Neural progenitor cell (in vitro differentiated cells): ENCODE measurements around the gene PPP1R16B. TPM values are rescaled to one million over a fixed set of nuclear protein-coding genes. Genes with fewer than 3 reads are reported as not detected.
"Not testable (repeated sequence)": the region's sequence is repeated elsewhere in the genome, so short reads cannot be mapped to it uniquely, and the experiment has no call there.

ENCODE experiments used
- DNase-seq: peaks from one replicate; pipeline ENCODE4 v3.0.0-alpha.2; 2016; ENCODE audit warnings: low spot score
- H2AFZ ChIP-seq: fragments of 200-600 bp; sonication (generic); replicated peaks from 2 replicates; pipeline ENCODE4 v1.6.1; 2016; ENCODE audit warnings: antibody characterized with exemption
- H3F3A ChIP-seq: fragments of 200-600 bp; sonication (generic); 2 replicates; pipeline ENCODE4 v1.6.1; 2016; ENCODE audit warnings: antibody characterized with exemption, low read depth
- H3K27ac ChIP-seq: fragments of 200-600 bp; sonication (generic); 2 replicates; pipeline ENCODE4 v1.5.1; 2016; ENCODE audit warnings: mild to moderate bottlenecking
- H3K27me3 ChIP-seq: fragments of 200-600 bp; sonication (generic); 2 replicates; pipeline ENCODE4 v1.6.1; 2016; ENCODE audit warnings: mild to moderate bottlenecking, moderate library complexity
- H3K36me3 ChIP-seq: fragments of 200-600 bp; sonication (generic); 2 replicates; pipeline ENCODE4 v1.5.1; 2016
- H3K4me1 ChIP-seq: fragments of 200-600 bp; sonication (generic); 2 replicates; pipeline ENCODE4 v1.6.1; 2016; ENCODE audit warnings: mixed run types
- H3K4me2 ChIP-seq: fragments of 200-600 bp; sonication (generic); 2 replicates; pipeline ENCODE4 v1.6.1; 2016
- H3K4me3 ChIP-seq: fragments of 200-600 bp; sonication (generic); 2 replicates; pipeline ENCODE4 v1.5.1; 2016
- H3K79me2 ChIP-seq: fragments of 200-600 bp; sonication (generic); 2 replicates; pipeline ENCODE4 v1.6.1; 2016; ENCODE audit warnings: low read depth
- H3K9ac ChIP-seq: fragments of 200-600 bp; sonication (generic); 2 replicates; pipeline ENCODE4 v1.6.1; 2016
- H3K9me3 ChIP-seq: fragments of 200-600 bp; sonication (generic); 2 replicates; pipeline ENCODE4 v1.5.1; 2016; ENCODE audit warnings: low read depth
- H4K20me1 ChIP-seq: fragments of 200-600 bp; sonication (generic); 2 replicates; pipeline ENCODE4 v1.6.1; 2016; ENCODE audit warnings: low read depth
- H3K27ac Mint-ChIP-seq: 3 replicates; pipeline ENCODE4 v1.8.0; 2021; ENCODE audit warnings: mixed read lengths
- H3K27me3 Mint-ChIP-seq: 2 replicates; pipeline ENCODE4 v1.8.0; 2022; ENCODE audit warnings: low read depth, mild to moderate bottlenecking, inconsistent platforms, moderate library complexity, mixed read lengths; ENCODE audit not compliant: insufficient read depth
- H3K36me3 Mint-ChIP-seq: 3 replicates; pipeline ENCODE4 v1.8.0; 2021; ENCODE audit warnings: mixed read lengths
- H3K4me1 Mint-ChIP-seq: 3 replicates; pipeline ENCODE4 v1.8.0; 2021; ENCODE audit warnings: mixed read lengths
- H3K4me3 Mint-ChIP-seq: 3 replicates; pipeline ENCODE4 v1.8.0; 2021; ENCODE audit warnings: mild to moderate bottlenecking, moderate library complexity, mixed read lengths
- H3K9me3 Mint-ChIP-seq: 3 replicates; pipeline ENCODE4 v1.8.0; 2020; ENCODE audit warnings: mixed read lengths
- CTCF ChIP-seq: fragments of 200-600 bp; sonication (generic); IDR thresholded peaks from 2 replicates; pipeline ENCODE4 v1.5.1; 2017; ENCODE audit warnings: antibody characterized with exemption, mild to moderate bottlenecking
- EZH2 ChIP-seq: fragments of 200-600 bp; sonication (generic); IDR thresholded peaks from 2 replicates; pipeline ENCODE4 v1.6.1; 2017; ENCODE audit warnings: antibody characterized with exemption, mild to moderate bottlenecking, moderate library complexity
- EZH2phosphoT487 ChIP-seq: fragments of 200-600 bp; sonication (generic); IDR thresholded peaks from 2 replicates; pipeline ENCODE4 v1.6.1; 2017; ENCODE audit warnings: antibody characterized with exemption
- total RNA-seq: library from RNA; depleted of rRNA; stranded (reverse); fragments of >200 nt; gene quantifications from 2 replicates; pipeline ENCODE4 v1.2.3, GENCODE V29; 2015; ENCODE audit warnings: low replicate concordance

Gene PPP1R16B
- total RNA-seq, 1 donor from 2014 or later: 0.95 TPM

GRCh38 chr20:38791940-38792339 is 13.6 kb upstream of the PPP1R16B start:
- no peak overlapping the region for H3K4me3 ChIP-seq
- no peaks in the 10 kb centered on the region for H3K9me3 ChIP-seq
- no peaks in the 10 kb centered on the region for H3K79me2 ChIP-seq
- H3K4me2 ChIP-seq: no peak overlapping the region
- H3F3A ChIP-seq: no peaks in the 10 kb centered on the region
- no peak overlapping the region for H3K27ac ChIP-seq
- no peaks in the 10 kb centered on the region for H3K36me3 ChIP-seq
- H3K4me3 Mint-ChIP-seq: no peak overlapping the region
- H3K4me1 Mint-ChIP-seq: no peaks in the 10 kb centered on the region
- no peaks in the 10 kb centered on the region for H3K36me3 Mint-ChIP-seq
- no peaks in the 10 kb centered on the region for H3K9me3 Mint-ChIP-seq
- TF ChIP-seq EZH2phosphoT487: no peak
- no peak for TF ChIP-seq EZH2
- no peak for TF ChIP-seq CTCF
- DNase-seq: no peak
- no peak overlapping the region for H2AFZ ChIP-seq
- H4K20me1 ChIP-seq: no peaks in the 10 kb centered on the region
- H3K27me3 Mint-ChIP-seq: peaks cover 5% of the 10 kb centered on the region
- no peaks in the 10 kb centered on the region for H3K27me3 ChIP-seq
- H3K4me1 ChIP-seq: no peaks in the 10 kb centered on the region
- no peak overlapping the region for H3K9ac ChIP-seq
- H3K27ac Mint-ChIP-seq: no peak overlapping the region

- DNase-seq, H3K9me3 ChIP-seq, H3K9me3 Mint-ChIP-seq, H3K36me3 Mint-ChIP-seq, H3K9ac ChIP-seq, H3K27me3 Mint-ChIP-seq, H2AFZ ChIP-seq, H3K4me2 ChIP-seq, H4K20me1 ChIP-seq, H3K36me3 ChIP-seq, H3K27ac ChIP-seq, H3K27me3 ChIP-seq, H3K79me2 ChIP-seq, H3K4me3 Mint-ChIP-seq, H3K4me3 ChIP-seq, H3F3A ChIP-seq, H3K4me1 ChIP-seq, H3K4me1 Mint-ChIP-seq, H3K27ac Mint-ChIP-seq: not testable (repeated sequence)
Measured at GRCh38 chr20:38794057-38794456, 11.4 kb upstream of the PPP1R16B start.

GRCh38 chr20:38798266-38798665 is 7.2 kb upstream of the PPP1R16B start:
- Mint-ChIP-seq H3K4me3 (no peak overlapping the region), H3K27ac (no peak overlapping the region), H3K36me3 (no peaks in the 10 kb centered on the region), H3K27me3 (peaks cover 4% of the 10 kb centered on the region), H3K4me1 (no peaks in the 10 kb centered on the region), H3K9me3 (peaks cover 2% of the 10 kb centered on the region)
- DNase-seq: no peak
- Histone ChIP-seq H3K27me3 (no peaks in the 10 kb centered on the region), H3K4me2 (no peak overlapping the region), H3K9me3 (no peaks in the 10 kb centered on the region), H3K36me3 (no peaks in the 10 kb centered on the region), H3K9ac (no peak overlapping the region), H3K4me3 (no peak overlapping the region), H2AFZ (no peak overlapping the region), H3K27ac (no peak overlapping the region), H4K20me1 (no peaks in the 10 kb centered on the region), H3K79me2 (no peaks in the 10 kb centered on the region), H3F3A (peaks cover under 1% of the 10 kb centered on the region), H3K4me1 (no peaks in the 10 kb centered on the region)
- TF ChIP-seq EZH2phosphoT487 (no peak), EZH2 (no peak), CTCF (no peak)

- Histone ChIP-seq H3K79me2 (no peaks in the 10 kb centered on the region), H3K4me2 (no peak overlapping the region), H3K27ac (no peak overlapping the region), H2AFZ (no peak overlapping the region), H3K4me3 (no peak overlapping the region), H3K9ac (no peak overlapping the region), H3K36me3 (no peaks in the 10 kb centered on the region), H3K9me3 (no peaks in the 10 kb centered on the region), H4K20me1 (no peaks in the 10 kb centered on the region), H3K4me1 (peaks cover 6% of the 10 kb centered on the region), H3K27me3 (no peaks in the 10 kb centered on the region), H3F3A (peaks cover 10% of the 10 kb centered on the region)
- Mint-ChIP-seq H3K4me3 (no peak overlapping the region), H3K27me3 (peaks cover 6% of the 10 kb centered on the region), H3K27ac (no peak overlapping the region), H3K4me1 (peaks cover 7% of the 10 kb centered on the region), H3K9me3 (peaks cover 2% of the 10 kb centered on the region), H3K36me3 (no peaks in the 10 kb centered on the region)
- no peak for DNase-seq
- TF ChIP-seq EZH2phosphoT487: no peak
- no peak for TF ChIP-seq CTCF
- TF ChIP-seq EZH2: no peak
Measured at GRCh38 chr20:38799203-38799602, 6.3 kb upstream of the PPP1R16B start.
